Lower leg skin (tissue), 3 donors: Measurements from ENCODE around the gene CLEC19A.

Source experiments
- CTCF ChIP-seq, 3 donors: fragments of 450-650 bp; IDR thresholded peaks; one replicate each; pipeline ENCODE4 v1.5.1; 2016; ENCODE audit warnings: antibody characterized with exemption in 3 of 3, mild to moderate bottlenecking in 3 of 3, moderate library complexity in 2 of 3
- POLR2A ChIP-seq, 2 donors: fragments of 450-650 bp; IDR thresholded peaks; one replicate each; pipeline ENCODE4 v1.6.1; 2016 to 2017; ENCODE audit warnings: antibody characterized with exemption in 2 of 2, mild to moderate bottlenecking in 1 of 2, moderate library complexity in 1 of 2

GRCh38 chr16:19344980-19345379, 59.4 kb downstream of the CLEC19A start:
- TF ChIP-seq CTCF (IDR thresholded peaks at IDR 0.05) (no peak), POLR2A (IDR thresholded peaks at IDR 0.05) (no peak)
